SU-DHL-6 (cell line): ENCODE results near the gene PRKD2.

Source experiments
- H2AFZ ChIP-seq: fragments of 200-600 bp; sonication (generic); 2 replicates; pipeline ENCODE4 v1.6.1; 2014; ENCODE audit warnings: low read depth, mild to moderate bottlenecking, moderate library complexity, mixed read lengths, antibody characterized with exemption, low read length; ENCODE audit not compliant: severe bottlenecking
- H3F3A ChIP-seq: fragments of 200-600 bp; shearing (Covaris generic); 2 replicates; pipeline ENCODE4 v1.6.0; 2016; ENCODE audit warnings: antibody characterized with exemption, mild to moderate bottlenecking; ENCODE audit not compliant: insufficient read depth
- H3K27ac ChIP-seq: fragments of 200-600 bp; sonication (generic); 2 replicates; pipeline ENCODE4 v1.5.1; 2016; ENCODE audit warnings: low read depth, mild to moderate bottlenecking, low read length, moderate library complexity, mixed read lengths
- H3K27me3 ChIP-seq: fragments of 200-600 bp; sonication (generic), shearing (Covaris generic); 2 replicates; pipeline ENCODE4 v1.6.0; 2014; ENCODE audit warnings: mild to moderate bottlenecking, low read length
- H3K36me3 ChIP-seq: fragments of 200-600 bp; sonication (generic); 2 replicates; pipeline ENCODE4 v1.6.1; 2014; ENCODE audit warnings: mild to moderate bottlenecking, low read length, mixed read lengths
- H3K4me2 ChIP-seq: fragments of 300-600, 200-600 bp; shearing (Covaris generic), sonication (generic); 2 replicates; pipeline ENCODE4 v1.6.0; 2014; ENCODE audit warnings: low read length, low read depth, mild to moderate bottlenecking; ENCODE audit not compliant: poor library complexity, severe bottlenecking
- H3K4me3 ChIP-seq: fragments of 200-600 bp; sonication (generic); 2 replicates; pipeline ENCODE4 v1.5.1; 2014; ENCODE audit warnings: antibody characterized with exemption, low read length, mild to moderate bottlenecking, mixed read lengths; ENCODE audit not compliant: insufficient read depth, poor library complexity, severe bottlenecking
- H3K79me2 ChIP-seq: fragments of 200-600 bp; sonication (generic); 2 replicates; pipeline ENCODE4 v1.6.1; 2014; ENCODE audit warnings: mild to moderate bottlenecking, low read length, moderate library complexity; ENCODE audit not compliant: insufficient read depth
- H3K9ac ChIP-seq: fragments of 200-600 bp; sonication (generic); 2 replicates; pipeline ENCODE4 v1.7.0; 2014; ENCODE audit warnings: mild to moderate bottlenecking, low read length
- H3K9me2 ChIP-seq: fragments of 200-600 bp; sonication (generic); replicated peaks from 2 replicates; pipeline ENCODE4 v1.6.1; 2014; ENCODE audit warnings: low read length; ENCODE audit not compliant: insufficient read depth
- H3K9me3 ChIP-seq: fragments of 200-600 bp; sonication (generic); 2 replicates; pipeline ENCODE4 v1.6.1; 2014; ENCODE audit warnings: low read length, mixed read lengths; ENCODE audit not compliant: insufficient read depth
- H4K20me1 ChIP-seq: fragments of 200-600 bp; sonication (generic); 2 replicates; pipeline ENCODE4 v1.6.1; 2014; ENCODE audit warnings: low read depth, mild to moderate bottlenecking, antibody characterized with exemption, low read length, moderate library complexity, mixed read lengths
- EZH2phosphoT487 ChIP-seq: fragments of 200-600 bp; sonication (generic), shearing (Covaris generic); conservative IDR thresholded peaks from 2 replicates; pipeline ENCODE4 v1.6.1; 2018; ENCODE audit warnings: mild to moderate bottlenecking, antibody characterized with exemption, low read length, moderate library complexity, mixed read lengths
- TF ChIP-seq, protein P1 (sequence below): fragments of 200-600 bp; sonication (generic); IDR thresholded peaks from one replicate; pipeline ENCODE4 v1.5.1; 2017; ENCODE audit warnings: antibody characterized with exemption, mild to moderate bottlenecking, low read length, moderate library complexity; ENCODE audit not compliant: insufficient read depth, poor library complexity, severe bottlenecking

Gene PRKD2

DNA sequence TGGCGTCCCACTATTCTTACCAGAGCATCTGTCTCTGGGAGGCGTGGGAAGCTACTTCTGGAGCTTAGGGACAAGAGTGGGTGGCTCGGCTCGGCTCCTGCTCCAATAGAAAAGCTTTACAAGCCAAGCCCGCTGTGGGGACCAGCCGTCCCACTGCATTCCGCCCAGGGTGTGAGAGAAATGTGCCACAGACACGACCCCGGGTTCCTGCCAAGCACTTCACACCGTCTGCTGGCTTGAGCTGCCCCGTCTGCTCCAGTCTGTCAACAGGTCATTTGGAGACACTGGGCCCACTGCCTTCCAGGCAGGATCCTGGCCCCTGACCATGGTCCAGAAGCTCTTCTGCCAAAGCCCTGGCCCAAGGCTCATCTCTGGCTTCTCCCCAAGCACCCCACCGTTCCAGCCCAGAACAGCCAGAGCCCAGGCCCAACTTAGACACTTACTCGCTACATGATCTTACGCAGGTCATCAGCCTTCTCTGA, 22.4 kb upstream of the PRKD2 start:
- Histone ChIP-seq H3K79me2 (peaks cover 78% of the 10 kb centered on the region), H2AFZ (no peak overlapping the region), H3K9ac (no peak overlapping the region), H3K4me2 (no peak overlapping the region), H3K9me2 (no peaks in the 10 kb centered on the region), H4K20me1 (no peaks in the 10 kb centered on the region; the same call in 1 of the 2 replicates), H3K27me3 (no peaks in the 10 kb centered on the region), H3K36me3 (peaks cover 4% of the 10 kb centered on the region; the same call in 1 of the 2 replicates), H3K4me3 (no peak overlapping the region), H3F3A (no peaks in the 10 kb centered on the region), H3K9me3 (no peaks in the 10 kb centered on the region), H3K27ac (no peak overlapping the region)
- TF ChIP-seq, protein P1, sequence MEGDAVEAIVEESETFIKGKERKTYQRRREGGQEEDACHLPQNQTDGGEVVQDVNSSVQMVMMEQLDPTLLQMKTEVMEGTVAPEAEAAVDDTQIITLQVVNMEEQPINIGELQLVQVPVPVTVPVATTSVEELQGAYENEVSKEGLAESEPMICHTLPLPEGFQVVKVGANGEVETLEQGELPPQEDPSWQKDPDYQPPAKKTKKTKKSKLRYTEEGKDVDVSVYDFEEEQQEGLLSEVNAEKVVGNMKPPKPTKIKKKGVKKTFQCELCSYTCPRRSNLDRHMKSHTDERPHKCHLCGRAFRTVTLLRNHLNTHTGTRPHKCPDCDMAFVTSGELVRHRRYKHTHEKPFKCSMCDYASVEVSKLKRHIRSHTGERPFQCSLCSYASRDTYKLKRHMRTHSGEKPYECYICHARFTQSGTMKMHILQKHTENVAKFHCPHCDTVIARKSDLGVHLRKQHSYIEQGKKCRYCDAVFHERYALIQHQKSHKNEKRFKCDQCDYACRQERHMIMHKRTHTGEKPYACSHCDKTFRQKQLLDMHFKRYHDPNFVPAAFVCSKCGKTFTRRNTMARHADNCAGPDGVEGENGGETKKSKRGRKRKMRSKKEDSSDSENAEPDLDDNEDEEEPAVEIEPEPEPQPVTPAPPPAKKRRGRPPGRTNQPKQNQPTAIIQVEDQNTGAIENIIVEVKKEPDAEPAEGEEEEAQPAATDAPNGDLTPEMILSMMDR, result no peak
- no peak for TF ChIP-seq EZH2phosphoT487

DNA sequence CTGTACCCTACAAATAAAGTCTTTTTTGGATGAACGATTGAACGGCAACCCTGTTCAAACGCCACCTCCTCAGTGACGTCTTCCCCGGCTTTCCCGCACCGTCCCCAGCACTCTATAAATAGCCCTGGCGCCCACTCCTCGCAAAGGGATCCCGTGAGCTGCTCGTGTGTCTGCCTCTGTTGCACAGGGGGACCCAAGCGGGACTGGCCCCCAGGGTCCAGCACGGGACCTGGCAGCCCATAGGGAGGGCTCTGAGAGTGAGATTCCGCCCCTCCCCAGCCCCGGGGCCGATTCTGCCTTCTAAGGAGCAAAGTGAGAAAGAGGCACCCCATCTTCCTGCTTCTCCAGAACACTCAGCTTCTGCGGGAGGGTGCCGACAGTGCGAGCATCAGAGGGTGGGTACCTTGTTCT, 20.9 kb upstream of the PRKD2 start:
- H3K4me2 ChIP-seq, result no peak overlapping the region
- H3K79me2 ChIP-seq, result peaks cover 75% of the 10 kb centered on the region
- no peaks in the 10 kb centered on the region for H3K27me3 ChIP-seq
- peaks cover 7% of the 10 kb centered on the region; the same call in 1 of the 2 replicates for H3K36me3 ChIP-seq
- no peak overlapping the region for H3K27ac ChIP-seq
- TF ChIP-seq EZH2phosphoT487, result no peak
- TF ChIP-seq, protein P1, result no peak
- H3K4me3 ChIP-seq, result no peak overlapping the region
- H3F3A ChIP-seq, result no peaks in the 10 kb centered on the region
- H3K9me2 ChIP-seq, result no peaks in the 10 kb centered on the region
- H3K9ac ChIP-seq, result no peak overlapping the region
- no peaks in the 10 kb centered on the region for H3K9me3 ChIP-seq
- H2AFZ ChIP-seq, result no peak overlapping the region
- no peaks in the 10 kb centered on the region; the same call in 1 of the 2 replicates for H4K20me1 ChIP-seq

DNA sequence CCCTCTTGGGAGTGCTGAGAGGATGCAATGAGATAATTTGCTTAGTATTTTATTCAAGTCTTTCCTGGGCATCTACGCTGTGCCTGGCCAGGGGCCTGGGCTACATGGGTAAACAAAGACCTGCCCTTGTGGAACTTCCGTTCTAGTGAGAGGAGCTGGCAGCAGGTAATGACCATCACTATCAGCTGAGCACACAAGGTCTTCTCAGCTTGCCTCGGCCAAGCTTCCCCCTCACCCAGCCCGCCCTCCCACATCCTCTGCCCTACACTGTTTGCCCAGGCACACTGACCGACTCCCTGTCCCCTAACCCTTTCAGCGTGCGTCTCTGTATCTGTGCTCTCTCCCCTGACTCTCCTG, 20.4 kb upstream of the PRKD2 start:
- H3K9me3 ChIP-seq, result no peaks in the 10 kb centered on the region
- no peak overlapping the region for H3K27ac ChIP-seq
- H3K4me2 ChIP-seq, result no peak overlapping the region
- H3K36me3 ChIP-seq, result peaks cover 7% of the 10 kb centered on the region; the same call in 1 of the 2 replicates
- H2AFZ ChIP-seq, result no peak overlapping the region
- H3K27me3 ChIP-seq, result no peaks in the 10 kb centered on the region
- H4K20me1 ChIP-seq, result no peaks in the 10 kb centered on the region; the same call in 1 of the 2 replicates
- H3K9me2 ChIP-seq, result no peaks in the 10 kb centered on the region
- H3K9ac ChIP-seq, result no peak overlapping the region
- TF ChIP-seq, protein P1, result no peak
- TF ChIP-seq EZH2phosphoT487, result no peak
- no peak overlapping the region for H3K4me3 ChIP-seq
- H3K79me2 ChIP-seq, result peaks cover 71% of the 10 kb centered on the region
- H3F3A ChIP-seq, result no peaks in the 10 kb centered on the region
